ENCODE results near the gene CASP8. TPM values are rescaled to one million over a fixed set of nuclear protein-coding genes. Genes with fewer than 3 reads are reported as not detected.

CASP8 gene
- total RNA-seq, 1 donor, result 28.6 TPM

GRCh38 chr2:201223089-201224073, 37.0 kb upstream of the CASP8 start:
- DNase-seq (ENCODE audit: low read depth), result no peak
- no peak for TF ChIP-seq CTCF (IDR thresholded peaks at IDR 0.05; ENCODE audit: insufficient read depth, low read length)
- no peak overlapping the region for H3K4me3 ChIP-seq (ENCODE audit: low read depth, low read length)

GRCh38 chr2:201228271-201228911, 31.9 kb upstream of the CASP8 start:
- no peak for DNase-seq (ENCODE audit: low read depth)

GRCh38 chr2:201228912-201229290, 31.4 kb upstream of the CASP8 start:
- TF ChIP-seq CTCF (IDR thresholded peaks at IDR 0.05; ENCODE audit: insufficient read depth, low read length), result no peak
- DNase-seq (ENCODE audit: low read depth), result no peak
- no peak overlapping the region for H3K4me3 ChIP-seq (ENCODE audit: low read depth, low read length)

More at GRCh38 chr2:201228271-201228911, 31.9 kb upstream of the CASP8 start:
- no peak for TF ChIP-seq CTCF (IDR thresholded peaks at IDR 0.05; ENCODE audit: insufficient read depth, low read length)
- H3K4me3 ChIP-seq (ENCODE audit: low read depth, low read length), result no peak overlapping the region

GRCh38 chr2:201231781-201232466, 28.4 kb upstream of the CASP8 start:
- no peak overlapping the region for H3K4me3 ChIP-seq (ENCODE audit: low read depth, low read length)
- peak; percentile 95 for DNase-seq (ENCODE audit: low read depth)
- TF ChIP-seq CTCF (IDR thresholded peaks at IDR 0.05; ENCODE audit: insufficient read depth, low read length), result peak; percentile 97

- H3K4me3 ChIP-seq (ENCODE audit: low read depth, low read length), result no peak overlapping the region
- no peak for DNase-seq (ENCODE audit: low read depth)
- no peak for TF ChIP-seq CTCF (IDR thresholded peaks at IDR 0.05; ENCODE audit: insufficient read depth, low read length)
Observed at GRCh38 chr2:201232467-201232815, 27.9 kb upstream of the CASP8 start.

- H3K4me3 ChIP-seq (ENCODE audit: low read depth, low read length), result no peak overlapping the region
- DNase-seq (ENCODE audit: low read depth), result peak; percentile 35
- no peak for TF ChIP-seq CTCF (IDR thresholded peaks at IDR 0.05; ENCODE audit: insufficient read depth, low read length)
Observed at GRCh38 chr2:201233192-201233811, 27.0 kb upstream of the CASP8 start.
